NCI-H69 (cell line): Measurements from ENCODE around the gene ENPEP.

Experiments used
- DNase-seq: peaks from one replicate; lab custom pipeline; 2025; lab: John Stamatoyannopoulos, UW

Gene ENPEP

GRCh38 chr4:110610620-110610939 is 134.6 kb downstream of the ENPEP start:
- DNase-seq = no peak

- DNase-seq = no peak
Measured at GRCh38 chr4:110610940-110611831, 135.2 kb downstream of the ENPEP start.

- DNase-seq = no peak
Measured at GRCh38 chr4:110611968-110612447, 136.1 kb downstream of the ENPEP start.

GRCh38 chr4:110612631-110613269 is 136.8 kb downstream of the ENPEP start:
- DNase-seq = no peak

GRCh38 chr4:110613745-110614144 is 137.8 kb downstream of the ENPEP start:
- no peak for DNase-seq

GRCh38 chr4:110614173-110614963 is 138.4 kb downstream of the ENPEP start:
- DNase-seq = no peak
